Spleen (tissue), 7 donors: ENCODE data around the gene SMU1.

Experiments
- CTCF ChIP-seq, 11 experiments: fragments of 200-600 bp in 7 of 11; fragments of 450-650 bp in 4 of 11; sonication (generic) in 4 of 11; IDR thresholded peaks in 8 of 11; conservative IDR thresholded peaks in 3 of 11; 1 replicate in 7 of 11; 2 replicates in 4 of 11; pipeline versions ENCODE4 v1.4.0 to v1.8.0; 2016 to 2021; ENCODE audit warnings: antibody characterized with exemption in 11 of 11, inconsistent platforms in 4 of 11, mild to moderate bottlenecking in 1 of 11
- POLR2AphosphoS5 ChIP-seq, 3 donors: sonication (generic); formaldehyde crosslinking; IDR thresholded peaks; one replicate each; pipeline ENCODE4 v1.5.1; 2017; ENCODE audit warnings: antibody characterized with exemption in 3 of 3
- donor health status: DM: no; HTN: no; CAD: no; lungs with moderate emphysema.
- donor health status: DM: no; HTN: no; CAD: no.
- donor health status: DM: no; HTN: no; CAD: no.

GRCh38 chr9:33120620-33121019 lies 44.1 kb upstream of the SMU1 start:
- TF ChIP-seq CTCF (IDR thresholded peaks at IDR 0.05 in 8 of 11, conservative IDR thresholded peaks at IDR 0.05 in 3 of 11) (no peak), POLR2AphosphoS5 (IDR thresholded peaks at IDR 0.05) (no peak)
